ENCODE measurements around the gene IPCEF1.
A peak's percentile ranks its signal among the peaks of the same experiment; 100 is the strongest.

IPCEF1 gene

DNA sequence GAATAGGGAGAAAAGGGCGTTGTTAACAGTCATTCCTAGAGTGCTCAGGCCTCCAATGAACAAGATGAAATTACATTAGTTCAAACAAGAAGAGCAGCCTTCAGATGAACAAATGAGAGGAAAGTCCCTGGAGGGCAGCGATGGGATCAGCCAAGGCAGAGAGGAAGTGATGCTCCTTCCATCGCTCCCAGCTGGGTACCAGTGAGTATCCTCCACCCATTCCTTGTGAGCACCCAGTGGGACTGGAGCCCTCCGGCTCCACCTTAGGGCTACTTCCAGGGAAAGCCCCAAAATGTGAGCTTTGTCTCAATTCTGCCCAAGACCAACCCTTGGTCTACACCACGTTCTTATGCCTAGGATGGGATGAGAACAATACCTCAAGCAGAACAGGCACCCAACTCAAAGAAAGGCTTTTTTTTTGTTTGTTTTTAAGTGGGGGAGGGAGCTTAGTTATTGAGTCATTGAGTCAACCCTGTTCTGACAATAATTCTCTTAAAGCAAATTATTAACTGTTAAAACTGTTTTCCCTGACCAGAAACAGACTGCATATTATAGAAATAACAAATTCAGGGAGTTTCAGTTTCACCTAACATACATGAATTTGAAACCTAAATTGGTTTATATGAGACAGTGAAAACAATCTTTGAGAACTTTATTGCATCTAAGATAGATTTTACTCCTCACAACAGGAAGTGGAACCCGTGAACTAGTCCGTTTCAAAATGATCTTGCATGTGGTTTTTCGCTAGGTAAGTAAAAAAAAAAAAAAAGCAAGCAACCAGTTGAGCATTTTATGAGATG, 106.9 kb downstream of the IPCEF1 start:
- peak; percentile 55 for DNase-seq (ENCODE audit: extremely low read depth, insufficient read length)
- H3K4me3 ChIP-seq (replicated peaks; ENCODE audit: low read depth, low read length), result peak overlapping the region; percentile 38
- H3K36me3 ChIP-seq (ENCODE audit: control insufficient read depth, insufficient read depth, low read length), result no peaks in the 10 kb centered on the region
- no peaks in the 10 kb centered on the region for H3K27me3 ChIP-seq (replicated peaks; ENCODE audit: control insufficient read depth, insufficient read depth, low read length)
- TF ChIP-seq, protein P1, sequence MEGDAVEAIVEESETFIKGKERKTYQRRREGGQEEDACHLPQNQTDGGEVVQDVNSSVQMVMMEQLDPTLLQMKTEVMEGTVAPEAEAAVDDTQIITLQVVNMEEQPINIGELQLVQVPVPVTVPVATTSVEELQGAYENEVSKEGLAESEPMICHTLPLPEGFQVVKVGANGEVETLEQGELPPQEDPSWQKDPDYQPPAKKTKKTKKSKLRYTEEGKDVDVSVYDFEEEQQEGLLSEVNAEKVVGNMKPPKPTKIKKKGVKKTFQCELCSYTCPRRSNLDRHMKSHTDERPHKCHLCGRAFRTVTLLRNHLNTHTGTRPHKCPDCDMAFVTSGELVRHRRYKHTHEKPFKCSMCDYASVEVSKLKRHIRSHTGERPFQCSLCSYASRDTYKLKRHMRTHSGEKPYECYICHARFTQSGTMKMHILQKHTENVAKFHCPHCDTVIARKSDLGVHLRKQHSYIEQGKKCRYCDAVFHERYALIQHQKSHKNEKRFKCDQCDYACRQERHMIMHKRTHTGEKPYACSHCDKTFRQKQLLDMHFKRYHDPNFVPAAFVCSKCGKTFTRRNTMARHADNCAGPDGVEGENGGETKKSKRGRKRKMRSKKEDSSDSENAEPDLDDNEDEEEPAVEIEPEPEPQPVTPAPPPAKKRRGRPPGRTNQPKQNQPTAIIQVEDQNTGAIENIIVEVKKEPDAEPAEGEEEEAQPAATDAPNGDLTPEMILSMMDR (IDR thresholded peaks at IDR 0.05; ENCODE audit: insufficient read depth, low read length, poor library complexity, severe bottlenecking), result no peak

DNA sequence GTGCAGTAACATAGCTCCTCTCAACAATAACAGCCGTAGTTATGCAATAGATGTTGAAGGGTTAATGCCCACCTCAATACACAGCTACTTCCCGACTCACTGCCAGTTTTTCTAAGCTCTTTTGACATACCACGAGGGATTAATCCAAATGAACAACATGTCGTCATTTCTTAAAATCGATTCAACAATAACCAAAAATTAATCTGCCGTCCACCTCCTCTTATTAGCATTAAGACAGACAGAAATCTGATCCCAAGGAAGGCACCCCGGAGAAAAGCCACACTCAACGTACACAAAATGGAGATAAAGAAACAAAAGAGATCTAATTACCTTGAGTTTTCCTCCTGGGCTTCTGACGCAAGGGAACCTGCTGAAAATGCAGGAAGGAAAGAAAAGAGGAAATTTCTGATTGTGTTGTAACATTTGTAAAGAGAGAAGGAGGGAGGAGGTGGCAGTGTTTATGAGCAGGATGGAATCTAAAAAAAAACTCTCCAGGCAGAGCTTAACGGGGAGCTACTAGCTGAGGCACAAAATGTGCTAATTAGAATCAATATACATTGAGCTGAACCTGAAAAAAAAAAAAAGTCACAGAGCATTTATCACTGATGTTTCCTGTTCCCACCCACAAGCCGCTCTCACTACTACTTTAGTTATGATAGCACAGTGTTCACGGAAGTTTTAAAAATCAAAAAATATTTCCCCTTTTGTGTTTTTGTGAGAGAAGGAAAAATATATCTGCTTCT, 109.3 kb downstream of the IPCEF1 start:
- no peak for DNase-seq (ENCODE audit: extremely low read depth, insufficient read length)
- Histone ChIP-seq H3K36me3 (ENCODE audit: control insufficient read depth, insufficient read depth, low read length) (no peaks in the 10 kb centered on the region), H3K4me3 (replicated peaks; ENCODE audit: low read depth, low read length) (peak overlapping the region; percentile 67), H3K27me3 (replicated peaks; ENCODE audit: control insufficient read depth, insufficient read depth, low read length) (no peaks in the 10 kb centered on the region)
- TF ChIP-seq, protein P1 (IDR thresholded peaks at IDR 0.05; ENCODE audit: insufficient read depth, low read length, poor library complexity, severe bottlenecking), result no peak

DNA sequence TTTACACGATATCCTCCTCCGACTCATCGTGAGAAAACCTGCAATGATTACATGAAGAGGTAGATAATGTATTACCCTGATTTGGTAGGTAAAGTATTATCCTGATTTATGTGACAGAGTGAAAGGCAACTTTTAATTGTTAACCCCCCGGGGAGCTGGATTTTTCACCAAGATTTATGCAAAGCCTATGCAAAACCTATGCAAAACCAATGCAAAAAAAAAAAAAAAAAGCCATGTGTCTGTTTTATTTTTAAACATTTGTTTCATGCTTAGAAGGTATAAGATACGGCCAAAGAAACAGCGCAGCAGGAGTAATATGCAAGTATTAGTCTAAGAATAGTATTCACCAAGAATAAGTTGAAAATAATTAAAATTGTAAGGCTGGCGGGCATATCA, 109.9 kb downstream of the IPCEF1 start:
- Histone ChIP-seq H3K27me3 (replicated peaks; ENCODE audit: control insufficient read depth, insufficient read depth, low read length) (no peaks in the 10 kb centered on the region), H3K4me3 (replicated peaks; ENCODE audit: low read depth, low read length) (peak overlapping the region; percentile 67), H3K36me3 (ENCODE audit: control insufficient read depth, insufficient read depth, low read length) (no peaks in the 10 kb centered on the region)
- DNase-seq (ENCODE audit: extremely low read depth, insufficient read length), result no peak
- TF ChIP-seq, protein P1 (IDR thresholded peaks at IDR 0.05; ENCODE audit: insufficient read depth, low read length, poor library complexity, severe bottlenecking), result no peak

DNA sequence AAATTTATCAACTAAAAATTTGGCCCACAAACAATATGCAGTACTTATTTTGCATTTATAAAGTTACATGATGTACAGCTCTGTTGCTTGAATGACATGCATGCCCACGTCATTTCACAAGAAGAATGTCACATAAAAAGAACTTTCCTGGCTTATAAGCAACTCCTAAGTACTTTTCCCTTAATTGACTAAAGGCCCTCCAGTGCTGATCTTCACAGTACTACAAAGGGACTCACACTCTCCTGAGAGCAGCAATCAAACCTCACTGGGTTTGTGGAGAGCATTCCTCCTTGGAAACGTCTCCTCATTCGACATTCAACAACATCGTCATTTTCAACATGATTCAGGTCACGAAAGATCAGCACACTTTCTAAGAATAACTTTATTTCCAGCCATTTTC, 111.1 kb downstream of the IPCEF1 start:
- no peaks in the 10 kb centered on the region for H3K27me3 ChIP-seq (replicated peaks; ENCODE audit: control insufficient read depth, insufficient read depth, low read length)
- TF ChIP-seq, protein P1 (IDR thresholded peaks at IDR 0.05; ENCODE audit: insufficient read depth, low read length, poor library complexity, severe bottlenecking), result no peak
- no peak for DNase-seq (ENCODE audit: extremely low read depth, insufficient read length)
- H3K36me3 ChIP-seq (ENCODE audit: control insufficient read depth, insufficient read depth, low read length), result no peaks in the 10 kb centered on the region
- H3K4me3 ChIP-seq (replicated peaks; ENCODE audit: low read depth, low read length), result peak overlapping the region; percentile 67

DNA sequence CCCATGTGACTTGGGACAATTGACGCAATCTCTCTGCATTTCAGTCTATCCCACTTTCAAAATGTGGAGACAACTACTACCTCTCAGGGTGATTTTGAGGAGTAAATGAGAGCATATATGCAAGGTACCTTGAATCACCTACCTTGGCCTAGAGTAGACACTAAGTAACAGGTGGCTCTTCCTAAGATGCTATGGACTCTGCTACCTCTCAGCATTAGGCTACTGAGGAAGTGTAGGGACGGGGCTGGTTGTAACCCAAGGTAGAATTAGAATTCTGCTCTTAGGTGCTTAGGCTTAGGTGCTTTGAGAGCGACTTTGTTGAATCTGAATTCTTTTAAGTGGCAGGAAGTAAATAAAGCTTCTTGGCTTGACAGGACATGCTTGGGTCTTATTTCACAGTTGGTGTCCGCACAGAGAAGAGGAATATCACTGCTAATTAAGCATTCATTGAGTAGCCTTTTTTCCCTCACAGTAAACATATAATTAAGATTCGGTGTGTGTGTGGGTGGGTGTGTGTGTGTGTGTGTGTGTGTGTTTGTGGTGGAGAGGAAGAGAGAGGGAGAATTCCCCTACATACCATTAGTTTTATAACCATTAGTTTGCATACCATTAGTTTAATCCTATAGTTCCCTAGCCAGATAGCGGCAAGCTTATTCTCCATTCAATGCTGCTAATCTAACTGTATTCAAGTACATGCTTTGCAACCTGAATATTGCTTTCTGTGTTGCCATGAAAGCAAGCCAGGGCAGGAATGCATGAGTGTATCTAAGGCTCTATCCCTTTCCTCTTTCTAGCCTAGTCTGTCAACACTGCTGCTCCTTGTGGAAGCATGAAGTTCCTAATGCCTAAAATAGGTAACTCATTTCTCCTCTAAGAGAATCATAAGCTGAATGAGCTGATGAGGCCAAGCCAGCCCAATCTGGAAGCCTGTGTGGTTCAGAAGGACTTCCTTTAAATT, 112.5 kb downstream of the IPCEF1 start:
- H3K4me3 ChIP-seq (replicated peaks; ENCODE audit: low read depth, low read length), result peak overlapping the region; percentile 67
- TF ChIP-seq, protein P1 (IDR thresholded peaks at IDR 0.05; ENCODE audit: insufficient read depth, low read length, poor library complexity, severe bottlenecking), result no peak
- H3K36me3 ChIP-seq (ENCODE audit: control insufficient read depth, insufficient read depth, low read length), result no peaks in the 10 kb centered on the region
- DNase-seq (ENCODE audit: extremely low read depth, insufficient read length), result no peak
- no peaks in the 10 kb centered on the region for H3K27me3 ChIP-seq (replicated peaks; ENCODE audit: control insufficient read depth, insufficient read depth, low read length)

Data from GM06990 (cell line).